Effector CD4-positive, alpha-beta T cell (primary cell): ENCODE results near the gene TRIM65.
"Not testable (repeated sequence)": the region's sequence is repeated elsewhere in the genome, so short reads cannot be mapped to it uniquely, and the experiment has no call there.

ENCODE experiments used
- DNase-seq: peaks from one replicate; pipeline ENCODE4 v3.0.0-alpha.2; 2020

The TRIM65 gene

GRCh38 chr17:75875182-75875939 is 21.4 kb downstream of the TRIM65 start:
- DNase-seq, result no peak

- DNase-seq, result no peak
Measured at GRCh38 chr17:75874323-75875181, 22.2 kb downstream of the TRIM65 start.

DNA sequence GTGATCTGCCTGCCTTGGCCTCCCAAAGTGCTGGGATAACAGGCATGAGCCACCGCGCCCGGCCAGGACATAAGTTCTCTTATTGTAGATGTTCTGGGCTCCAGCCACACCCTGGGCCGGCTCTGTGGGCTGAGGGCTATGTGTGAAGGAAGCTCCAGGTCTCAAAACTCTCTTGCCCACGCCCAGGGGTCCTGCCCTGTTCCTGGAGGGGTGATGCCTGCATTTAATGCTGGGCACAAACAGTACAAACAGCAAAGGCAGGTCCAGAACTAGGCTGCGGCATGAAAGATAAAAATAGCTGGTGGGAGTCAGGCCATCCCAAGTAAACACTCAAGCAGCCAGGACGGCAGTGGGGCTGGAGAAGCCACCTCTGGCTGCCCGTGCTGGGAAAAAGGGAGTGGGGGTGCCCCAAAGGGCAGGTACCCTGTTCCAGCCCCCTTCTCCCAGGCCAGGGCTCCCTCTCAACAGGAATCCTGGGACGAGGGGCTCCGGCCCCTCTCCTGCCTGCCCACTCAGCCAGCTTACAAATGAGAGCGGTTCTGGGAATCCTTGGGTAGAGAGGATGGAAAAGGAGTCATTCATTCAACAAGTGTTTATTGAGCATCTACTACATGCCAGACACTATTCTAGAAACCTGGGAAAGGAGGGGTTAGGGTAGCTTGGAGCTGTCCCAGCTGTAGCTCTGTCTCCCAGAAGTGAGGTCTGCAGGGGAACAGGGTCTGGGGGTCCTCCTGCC is 23.0 kb downstream of the TRIM65 start:
- no peak for DNase-seq

- DNase-seq, result peak; percentile 48
Measured at GRCh38 chr17:75872434-75873351, 24.1 kb downstream of the TRIM65 start.

GRCh38 chr17:75870228-75870627 is 26.5 kb downstream of the TRIM65 start:
- not testable (repeated sequence) for DNase-seq

DNA sequence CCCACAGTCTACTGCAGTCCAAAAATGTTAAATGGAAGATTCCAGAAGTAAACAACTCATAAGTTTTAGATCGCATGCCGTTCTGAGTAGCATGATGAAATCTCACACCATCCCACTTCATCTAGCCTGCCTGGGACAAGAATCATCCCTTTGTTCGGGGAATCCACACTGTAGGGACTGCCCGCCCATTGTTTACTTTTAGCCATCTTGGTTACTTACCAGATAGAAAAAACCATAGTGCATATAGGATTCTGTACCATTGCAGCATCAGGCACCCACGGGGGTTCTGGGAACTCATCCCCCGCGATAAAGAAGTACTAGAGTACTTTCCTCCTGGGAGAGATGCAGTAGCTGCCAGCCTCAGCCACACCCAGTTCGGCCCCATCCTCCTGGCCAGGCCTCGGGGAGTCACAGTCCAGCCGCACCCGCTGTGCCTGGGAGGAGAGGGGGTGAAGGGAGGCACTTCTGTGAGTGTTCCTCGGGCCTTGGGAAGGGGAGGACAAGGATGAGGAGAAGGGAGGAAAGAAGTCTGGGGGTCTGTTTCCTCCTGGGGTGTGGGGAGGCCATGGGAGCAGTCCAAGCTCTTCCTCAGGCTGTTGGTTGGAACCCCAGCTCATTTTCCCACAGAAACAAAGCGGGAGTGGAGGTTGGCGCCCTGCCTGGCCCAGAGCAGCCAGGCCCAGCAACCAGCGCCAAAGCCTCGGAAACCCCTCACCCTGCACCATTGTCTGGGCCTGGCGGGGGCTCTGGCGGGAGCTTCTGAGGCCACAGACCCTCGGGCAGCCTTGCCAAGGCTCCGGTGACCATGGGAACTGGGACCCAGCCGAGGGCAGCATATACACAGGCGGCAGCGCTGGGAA is 27.2 kb downstream of the TRIM65 start:
- DNase-seq, result no peak

GRCh38 chr17:75868730-75869281 is 27.9 kb downstream of the TRIM65 start:
- DNase-seq, result not testable (repeated sequence)

- not testable (repeated sequence) for DNase-seq
Measured at GRCh38 chr17:75865404-75866188, 31.2 kb downstream of the TRIM65 start.

GRCh38 chr17:75864887-75865286 is 31.9 kb downstream of the TRIM65 start:
- not testable (repeated sequence) for DNase-seq

- no peak for DNase-seq
Measured at GRCh38 chr17:75864448-75864871, 32.3 kb downstream of the TRIM65 start.

DNA sequence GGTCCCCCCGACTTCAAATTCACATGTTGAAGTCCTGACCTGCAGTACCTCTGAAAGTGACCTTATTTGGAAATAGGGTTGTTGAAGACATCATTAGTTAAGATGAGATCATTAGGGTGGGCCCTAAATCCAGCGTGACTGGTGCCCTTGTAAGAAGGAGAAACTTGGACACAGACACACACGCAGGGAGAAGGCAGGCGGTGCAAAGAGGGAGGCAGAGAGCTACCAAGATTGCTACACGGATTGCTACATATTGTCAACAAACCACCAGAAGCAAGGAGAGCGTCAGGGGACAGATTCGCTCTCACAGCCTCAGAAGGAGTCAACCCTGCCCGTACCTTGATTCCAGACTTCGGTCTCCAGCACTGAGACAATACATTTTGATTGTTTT is 34.8 kb downstream of the TRIM65 start:
- no peak for DNase-seq

DNA sequence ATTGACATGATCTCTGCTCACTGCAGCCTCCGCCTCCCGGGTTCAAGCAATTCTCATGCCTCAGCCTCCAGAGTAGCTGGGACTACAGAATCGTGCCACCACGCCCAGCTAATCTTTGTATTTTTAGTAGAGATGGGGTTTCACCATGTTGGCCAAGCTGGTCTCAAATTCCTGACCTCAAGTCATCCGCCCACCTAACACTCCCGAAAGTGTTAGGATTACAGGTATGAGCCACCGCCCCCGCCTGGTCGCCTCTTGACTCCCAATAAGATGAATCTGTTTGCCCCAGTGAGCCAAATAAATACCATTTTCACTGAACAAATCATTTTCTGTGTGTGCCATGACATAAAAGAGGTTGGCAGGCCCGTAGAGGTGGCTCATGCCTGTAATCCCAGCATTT is 37.4 kb downstream of the TRIM65 start:
- DNase-seq, result not testable (repeated sequence)

DNA sequence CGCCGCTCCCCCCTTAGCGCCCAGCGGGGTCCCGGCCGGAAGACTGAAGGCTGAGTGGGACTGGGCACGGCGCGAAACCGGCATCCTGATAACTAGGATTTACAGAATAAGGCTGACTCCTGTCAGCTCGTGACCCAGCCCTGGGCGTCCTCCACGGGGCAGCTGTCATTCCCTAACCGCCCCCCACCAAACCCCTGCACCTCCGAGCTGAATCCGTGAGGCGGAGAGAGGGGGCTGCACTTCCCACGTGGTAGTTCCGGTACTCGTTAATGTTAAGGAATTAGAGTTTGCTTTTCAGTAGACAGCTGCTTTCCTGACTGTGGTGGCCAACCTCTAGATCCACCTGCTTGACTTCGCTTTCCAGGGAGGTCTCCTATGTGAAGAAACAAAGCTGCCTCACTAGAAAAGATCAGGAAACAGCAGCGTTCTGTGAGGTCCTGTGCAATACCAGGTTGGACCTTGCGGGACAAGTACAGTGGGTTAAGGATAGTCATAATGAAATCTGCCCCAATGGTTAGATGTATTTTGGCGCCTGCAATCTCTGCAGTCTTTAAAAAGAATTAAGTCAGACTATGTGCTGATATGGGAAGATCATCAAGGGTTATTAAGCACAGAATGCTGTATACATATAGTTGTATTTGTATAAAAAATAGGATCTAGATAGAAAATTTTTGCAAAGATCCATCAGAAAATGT is 40.5 kb downstream of the TRIM65 start:
- DNase-seq, result no peak

GRCh38 chr17:75855310-75856061 is 41.3 kb downstream of the TRIM65 start, which contains the start of gene WBP2:
Gene WBP2, minus strand, starts transcription at chr17:75855335. Its CDS starts 38 bp downstream, at chr17:75855297.
- DNase-seq, result peak; percentile 97

GRCh38 chr17:75854881-75855309 is 41.9 kb downstream of the TRIM65 start:
- DNase-seq, result no peak

GRCh38 chr17:75854101-75854748 is 42.5 kb downstream of the TRIM65 start:
- DNase-seq, result no peak

GRCh38 chr17:75853433-75853832 is 43.3 kb downstream of the TRIM65 start:
- no peak for DNase-seq

- not testable (repeated sequence) for DNase-seq
Measured at GRCh38 chr17:75851693-75851991, 45.1 kb downstream of the TRIM65 start.
